ENCODE measurements around the gene SKIDA1. TPM values are rescaled to one million over a fixed set of nuclear protein-coding genes. Genes with fewer than 3 reads are reported as not detected.

The SKIDA1 gene
- total and polyA plus RNA-seq, 2 of the 4 experiments (the other 2 are of a cell fraction): 0.36 to 0.72 TPM

DNA sequence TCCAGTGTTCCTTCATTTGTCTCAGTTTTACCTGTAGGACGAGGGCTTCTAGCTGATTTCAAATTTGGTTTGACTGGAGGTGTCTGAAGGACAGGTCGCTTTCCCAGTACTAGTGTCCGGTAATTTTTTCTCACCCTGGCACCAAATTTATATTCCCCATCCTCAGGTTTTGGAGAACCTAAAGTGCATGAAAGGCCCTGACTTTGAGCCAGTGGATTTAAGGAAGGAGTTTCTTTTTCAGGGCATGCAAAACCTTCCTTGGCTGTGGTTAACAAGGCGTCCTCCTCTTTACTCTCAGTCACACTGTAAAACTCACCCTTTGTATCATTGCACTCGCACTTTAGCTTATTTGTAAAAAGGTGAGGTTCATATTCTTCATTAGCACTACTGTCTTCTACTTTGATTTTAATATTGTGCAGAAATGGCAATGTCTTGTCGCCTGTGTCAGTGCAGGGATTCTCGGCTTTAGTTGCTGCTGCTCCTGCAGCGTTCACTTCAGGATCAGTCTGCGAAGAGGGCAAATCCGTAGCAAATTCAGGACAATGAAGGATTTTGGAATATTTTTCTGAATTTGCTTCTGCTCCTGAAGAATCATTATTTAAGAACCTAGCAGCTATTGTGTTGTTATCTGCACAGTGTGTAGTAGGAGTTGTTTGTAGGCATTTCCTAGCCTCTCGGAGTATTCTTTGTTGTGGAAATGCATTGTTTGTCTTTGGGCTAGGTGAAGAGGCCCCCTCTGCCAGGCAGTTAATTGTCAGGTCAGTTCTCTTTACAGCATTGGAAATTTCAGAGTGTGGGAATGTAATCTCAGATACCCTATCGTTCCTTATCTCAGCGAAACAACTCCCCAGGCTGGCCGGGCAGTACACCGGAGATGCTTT is 9.9 kb downstream of the SKIDA1 start:
- Histone ChIP-seq H3K4ac (ENCODE audit: low read depth, low read length) (no peak overlapping the region), H3K27me3 (ENCODE audit: control insufficient read depth, insufficient read depth, low read length) (no peaks in the 10 kb centered on the region), H3K9ac (ENCODE audit: low read depth, low read length) (peak overlapping the region; percentile 64), H4K5ac (ENCODE audit: low read depth, low read length) (no peak overlapping the region; the same call in 1 of the 2 replicates), H2AK5ac (ENCODE audit: low read depth, low read length) (no peak overlapping the region), H2AK9ac (replicated peaks; ENCODE audit: low read depth, low read length, poor library complexity) (no peak overlapping the region), H3K14ac (replicated peaks; ENCODE audit: low read depth, low read length) (0 out of 2 replicates have a peak overlapping the region, but pooled peaks have one; percentile 22), H4K8ac (ENCODE audit: low read depth in 2 of 2, low read length in 2 of 2) (peak overlapping the region in 1 of 2 experiments; percentile 29; a peak in 1 of 4 replicates), H3K4me1 (ENCODE audit: control insufficient read depth, insufficient read depth, low read length) (peaks cover 3% of the 10 kb centered on the region), H3K56ac (ENCODE audit: extremely low read depth, insufficient read depth, low read length) (no peak overlapping the region), H4K91ac (ENCODE audit: insufficient read depth, low read depth, low read length) (no peak overlapping the region), H2BK120ac (ENCODE audit: low read depth, low read length) (no peak overlapping the region), H2BK15ac (ENCODE audit: low read depth, low read length) (peak overlapping the region; percentile 44; the same call in 1 of the 3 replicates), H2AFZ (replicated peaks; ENCODE audit: low read length, poor library complexity) (peak overlapping the region; percentile 95), H3K4me3 (ENCODE audit: insufficient read depth, low read depth, low read length) (peak overlapping the region; percentile 95), H3K9me3 (ENCODE audit: control insufficient read depth, insufficient read depth, low read length) (no peaks in the 10 kb centered on the region), H3K23ac (ENCODE audit: low read depth, low read length) (peak overlapping the region; percentile 53), H3K27ac (ENCODE audit: insufficient read depth, low read length) (peak overlapping the region; percentile 71; the same call in 1 of the 2 replicates), H3K79me1 (ENCODE audit: low read depth in 1 of 2, low read length in 2 of 2) (peaks cover 0 to 3% of the 10 kb centered on the region in 2 experiments; a peak in 1 of 4 replicates), H2BK5ac (ENCODE audit: low read depth, low read length, poor library complexity, severe bottlenecking) (no peak overlapping the region), H2BK20ac (ENCODE audit: low read depth, low read length) (no peak overlapping the region), H4K20me1 (ENCODE audit: insufficient read depth, low read length) (no peaks in the 10 kb centered on the region), H3K36me3 (ENCODE audit: control insufficient read depth, insufficient read depth, low read length) (no peaks in the 10 kb centered on the region), H3K9me1 (ENCODE audit: insufficient read depth, low read length) (no peaks in the 10 kb centered on the region), H3K18ac (ENCODE audit: low read depth, low read length) (peak overlapping the region; percentile 51; the same call in 1 of the 2 replicates), H3K4me2 (ENCODE audit: low read depth, low read length) (peak overlapping the region; percentile 71)
- DNase-seq (no peak), ATAC-seq (ENCODE audit: low read depth) (no peak)
- CTCF ChIA-PET: interaction anchor here (0.6 to 1.7 kb wide), 2 partner anchors 8 to 19 kb away, joined by 3 to 6 read pairs; no protein-coding TSS in a partner anchor
- dilution Hi-C loops (cut with HindIII; ENCODE audit: low sequenced_read_pairs, unreplicated experiment): no loop called here
- intact Hi-C loops (cut with micrococcal nuclease): loop anchor here (1.0 to 5.0 kb wide), 3 partner anchors 19 to 217 kb away; partner anchors contain the start of gene MLLT10
- in situ Hi-C loops (cut with MboI; ENCODE audit: low sequenced_read_pairs): loop anchor here (25.0 kb wide), 3 partner anchors 797 to 1097 kb away; partner anchors contain the start of genes BMI1 and COMMD3
- POLR2A ChIA-PET (ENCODE audit: unreplicated experiment): interaction anchor here (0.6 to 1.4 kb wide), 2 partner anchors 10 to 199 kb away, joined by 3 read pairs; partner anchors contain the start of gene SKIDA1
- no TSS peak for BruUV-seq (replicated peaks)
- WGBS, 2 experiments (ENCODE audit: extremely low coverage in 2 of 2, insufficient read length in 1 of 2): 13% methylated on average over 3 of the region's 15 CpGs; no CpG with 5 or more reads in 1 of the 2 experiments
- TF ChIP-seq NFE2L2 (IDR thresholded peaks at IDR 0.05; ENCODE audit: low read depth, low read length) (no peak), MAFK (IDR thresholded peaks at IDR 0.05; ENCODE audit: low read depth, low read length) (no peak), RAD21 (IDR thresholded peaks at IDR 0.05; ENCODE audit: low read length) (no peak), CHD1 (IDR thresholded peaks at IDR 0.05; ENCODE audit: low read depth, low read length) (no peak), POLR2A (IDR thresholded peaks at IDR 0.05; ENCODE audit: low read depth, low read length) (no peak), RCOR1 (IDR thresholded peaks at IDR 0.05; ENCODE audit: insufficient replicate concordance, low read length) (no peak), FOS (IDR thresholded peaks at IDR 0.05; ENCODE audit: low read depth, low read length) (no peak), BHLHE40 (IDR thresholded peaks at IDR 0.05; ENCODE audit: low read depth, low read length) (no peak), SMC3 (IDR thresholded peaks at IDR 0.05; ENCODE audit: low read depth, low read length) (no peak), RFX5 (IDR thresholded peaks at IDR 0.05; ENCODE audit: low read depth, low read length) (no peak), CEBPB (IDR thresholded peaks at IDR 0.05; ENCODE audit: low read depth, low read length) (no peak)
- TF ChIP-seq, protein P1, sequence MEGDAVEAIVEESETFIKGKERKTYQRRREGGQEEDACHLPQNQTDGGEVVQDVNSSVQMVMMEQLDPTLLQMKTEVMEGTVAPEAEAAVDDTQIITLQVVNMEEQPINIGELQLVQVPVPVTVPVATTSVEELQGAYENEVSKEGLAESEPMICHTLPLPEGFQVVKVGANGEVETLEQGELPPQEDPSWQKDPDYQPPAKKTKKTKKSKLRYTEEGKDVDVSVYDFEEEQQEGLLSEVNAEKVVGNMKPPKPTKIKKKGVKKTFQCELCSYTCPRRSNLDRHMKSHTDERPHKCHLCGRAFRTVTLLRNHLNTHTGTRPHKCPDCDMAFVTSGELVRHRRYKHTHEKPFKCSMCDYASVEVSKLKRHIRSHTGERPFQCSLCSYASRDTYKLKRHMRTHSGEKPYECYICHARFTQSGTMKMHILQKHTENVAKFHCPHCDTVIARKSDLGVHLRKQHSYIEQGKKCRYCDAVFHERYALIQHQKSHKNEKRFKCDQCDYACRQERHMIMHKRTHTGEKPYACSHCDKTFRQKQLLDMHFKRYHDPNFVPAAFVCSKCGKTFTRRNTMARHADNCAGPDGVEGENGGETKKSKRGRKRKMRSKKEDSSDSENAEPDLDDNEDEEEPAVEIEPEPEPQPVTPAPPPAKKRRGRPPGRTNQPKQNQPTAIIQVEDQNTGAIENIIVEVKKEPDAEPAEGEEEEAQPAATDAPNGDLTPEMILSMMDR (conservative IDR thresholded peaks at IDR 0.05; ENCODE audit: low read depth, low read length): no peak
- TF ChIP-seq, protein P2, sequence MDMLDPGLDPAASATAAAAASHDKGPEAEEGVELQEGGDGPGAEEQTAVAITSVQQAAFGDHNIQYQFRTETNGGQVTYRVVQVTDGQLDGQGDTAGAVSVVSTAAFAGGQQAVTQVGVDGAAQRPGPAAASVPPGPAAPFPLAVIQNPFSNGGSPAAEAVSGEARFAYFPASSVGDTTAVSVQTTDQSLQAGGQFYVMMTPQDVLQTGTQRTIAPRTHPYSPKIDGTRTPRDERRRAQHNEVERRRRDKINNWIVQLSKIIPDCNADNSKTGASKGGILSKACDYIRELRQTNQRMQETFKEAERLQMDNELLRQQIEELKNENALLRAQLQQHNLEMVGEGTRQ (IDR thresholded peaks at IDR 0.05; ENCODE audit: low read depth, low read length): no peak
